HepG2 (cell line): Measurements from ENCODE around the gene CEACAM16. TPM values are rescaled to one million over a fixed set of nuclear protein-coding genes. Genes with fewer than 3 reads are reported as not detected.
A peak's percentile ranks its signal among the peaks of the same experiment; 100 is the strongest.

Experiments
- CBFB ChIP-seq: sonication (generic); formaldehyde crosslinking; IDR thresholded peaks from 2 replicates; pipeline ENCODE4 v1.4.0; 2020; ENCODE audit warnings: missing genetic modification reagents
- FOSL2 ChIP-seq: sonication (generic); formaldehyde crosslinking; IDR thresholded peaks from 2 replicates; pipeline ENCODE4 v1.4.0; 2020; ENCODE audit warnings: missing genetic modification reagents
- HNRNPK ChIP-seq: fragments of 200-400 bp; formaldehyde crosslinking; IDR thresholded peaks from 2 replicates; pipeline ENCODE4 v1.6.1; 2018; ENCODE audit warnings: low read length, low read depth, moderate library complexity, mild to moderate bottlenecking; ENCODE audit not compliant: poor library complexity, severe bottlenecking
- HOXA5 ChIP-seq: sonication (generic); formaldehyde crosslinking; IDR thresholded peaks from 2 replicates; pipeline ENCODE4 v1.4.0; 2020; ENCODE audit warnings: missing genetic modification reagents
- IRF2 ChIP-seq: IDR thresholded peaks from 2 replicates; pipeline ENCODE4 v1.6.1; 2018; ENCODE audit warnings: missing genetic modification reagents, missing compliant biosample characterization
- KLF11 ChIP-seq: IDR thresholded peaks from 2 replicates; pipeline ENCODE4 v1.6.1; 2016; ENCODE audit warnings: missing compliant biosample characterization
- KMT2A ChIP-seq: sonication (generic); formaldehyde crosslinking; IDR thresholded peaks from 2 replicates; pipeline ENCODE4 v1.4.0; 2020; ENCODE audit warnings: missing genetic modification reagents
- PHB2 ChIP-seq: fragments of 450-650 bp; IDR thresholded peaks from 2 replicates; pipeline ENCODE4 v1.6.1; 2018; ENCODE audit not compliant: partially characterized antibody
- RARA ChIP-seq: IDR thresholded peaks from 2 replicates; pipeline ENCODE4 v1.6.1; 2016; ENCODE audit warnings: missing genetic modification reagents, missing compliant biosample characterization
- STAG1 ChIP-seq: sonication (generic); formaldehyde crosslinking; IDR thresholded peaks from 2 replicates; pipeline ENCODE4 v1.4.0; 2020; ENCODE audit warnings: missing genetic modification reagents
- STAT5B ChIP-seq: sonication (generic); formaldehyde crosslinking; IDR thresholded peaks from 2 replicates; pipeline ENCODE4 v1.4.0; 2020; ENCODE audit warnings: missing genetic modification reagents
- TCF12 ChIP-seq, 2 experiments: fragments of 450-650 bp in 1 of 2; sonication (generic) in 1 of 2; formaldehyde crosslinking in 1 of 2; IDR thresholded peaks; 2 replicates each; pipeline versions ENCODE4 v1.6.1 to v1.8.0; 2017 to 2022; ENCODE audit warnings: antibody characterized with exemption in 1 of 2, mild to moderate bottlenecking in 1 of 2, missing genetic modification reagents in 1 of 2, moderate library complexity in 1 of 2
- TRIM24 ChIP-seq: sonication (generic); formaldehyde crosslinking; IDR thresholded peaks from 2 replicates; pipeline ENCODE4 v1.8.0; 2022; ENCODE audit warnings: mild to moderate bottlenecking, missing genetic modification reagents
- ZC3H13 ChIP-seq: sonication (generic); formaldehyde crosslinking; IDR thresholded peaks from 2 replicates; pipeline ENCODE4 v1.8.1; 2023; ENCODE audit warnings: mild to moderate bottlenecking, missing genetic modification reagents, moderate library complexity
- ZNF263 ChIP-seq: sonication (generic); formaldehyde crosslinking; IDR thresholded peaks from 2 replicates; pipeline ENCODE4 v1.4.0; 2020; ENCODE audit warnings: missing genetic modification reagents
- ZNF33A ChIP-seq: sonication (generic); formaldehyde crosslinking; IDR thresholded peaks from 2 replicates; pipeline ENCODE4 v1.5.1; 2020; ENCODE audit warnings: missing genetic modification reagents, mild to moderate bottlenecking, moderate library complexity, borderline replicate concordance
- ZNF510 ChIP-seq: sonication (generic); formaldehyde crosslinking; IDR thresholded peaks from 2 replicates; pipeline ENCODE4 v1.4.0; 2020; ENCODE audit warnings: low read depth, mild to moderate bottlenecking, missing genetic modification reagents
- ZNF766 ChIP-seq: sonication (generic); formaldehyde crosslinking; IDR thresholded peaks from 2 replicates; pipeline ENCODE4 v1.5.0; 2020; ENCODE audit warnings: missing genetic modification reagents, borderline replicate concordance
- polyA plus RNA-seq, 8 experiments: library from polyadenylated mRNA; depleted of rRNA in 3 of 8; stranded (reverse) in 7 of 8; unstranded in 1 of 8; fragments of >200 nt; fragmentation: Illumina TruSeq in 4 of 8; extraction: Trizol in 4 of 8; gene quantifications; 2 replicates each; pipeline versions ENCODE4 v1.2.1 to v1.2.3, GENCODE V29; 2011 to 2016; ENCODE audit warnings: low read depth in 4 of 8, missing spikeins in 1 of 8, mixed read lengths in 1 of 8; ENCODE audit not compliant: insufficient read depth in 1 of 8
- total RNA-seq, 5 experiments: library from RNA; depleted of rRNA; stranded (reverse); fragments of >200 nt; fragmentation: Illumina TruSeq; extraction: Trizol; gene quantifications; 2 replicates each; pipeline ENCODE4 v1.2.3, GENCODE V29; 2016; ENCODE audit warnings: low read depth in 1 of 5
- TF ChIP-seq, protein P1 (sequence below): sonication (generic); formaldehyde crosslinking; IDR thresholded peaks from 2 replicates; pipeline ENCODE4 v1.8.1; 2023; ENCODE audit warnings: missing genetic modification reagents, inconsistent platforms, borderline replicate concordance
- TF ChIP-seq, protein P2 (sequence below): IDR thresholded peaks from 2 replicates; pipeline ENCODE4 v1.6.1; 2012; ENCODE audit warnings: low read length, improper control_type of control experiment
- TF ChIP-seq, protein P3 (sequence below): fragments of 450-650 bp; IDR thresholded peaks from 2 replicates; pipeline ENCODE4 v1.6.1; 2017
- TF ChIP-seq, protein P4 (sequence below): sonication (generic); formaldehyde crosslinking; IDR thresholded peaks from 2 replicates; pipeline ENCODE4 v1.4.0; 2020; ENCODE audit warnings: missing genetic modification reagents
- TF ChIP-seq, protein P5 (sequence below): IDR thresholded peaks from 2 replicates; pipeline ENCODE4 v1.6.1; 2018; ENCODE audit warnings: missing genetic modification reagents, mild to moderate bottlenecking, missing compliant biosample characterization

Gene CEACAM16
- total and polyA plus RNA-seq, 2 of the 13 experiments (the other 11 are each of a cell fraction or from before 2014, with no cell fraction given), result not detected

DNA sequence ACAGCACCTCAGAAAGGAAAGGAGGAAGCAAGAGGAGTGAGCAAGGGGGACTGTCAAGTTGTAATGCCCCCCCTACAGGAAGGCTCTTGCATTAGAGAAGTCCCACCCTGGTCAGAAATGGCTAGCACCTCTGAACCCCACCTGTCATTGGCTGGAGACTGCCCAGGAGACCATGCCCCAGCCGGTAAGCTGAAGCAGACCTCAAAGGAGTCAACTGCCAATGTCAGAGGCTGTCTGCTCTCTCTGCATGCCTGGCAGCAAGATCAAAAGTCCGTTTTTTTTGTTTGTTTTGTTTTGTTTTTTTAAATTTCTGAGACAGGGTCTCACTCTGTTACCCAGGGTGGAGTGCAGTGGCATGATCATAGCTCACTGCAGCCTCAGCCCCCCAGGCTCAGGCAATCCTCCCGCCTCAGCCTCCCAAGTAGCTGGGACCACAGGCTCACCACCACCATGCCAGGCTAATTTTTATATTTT is 41.4 kb downstream of the CEACAM16 start (continued):
- TF ChIP-seq RARA (CRISPR knock-in tag) (peak; percentile 85), PHB2 (no peak), KMT2A (CRISPR knock-in tag) (no peak), IRF2 (CRISPR knock-in tag) (no peak), TRIM24 (CRISPR knock-in tag) (no peak), KLF11 (CRISPR knock-in tag) (no peak), TCF12 (IDR thresholded peaks at IDR 0.05) (no peak), TCF12 (CRISPR knock-in tag; IDR thresholded peaks at IDR 0.05) (no peak), ZNF263 (CRISPR knock-in tag) (no peak), ZNF510 (CRISPR knock-in tag) (no peak), STAG1 (CRISPR knock-in tag) (no peak), HOXA5 (CRISPR knock-in tag) (no peak), FOSL2 (CRISPR knock-in tag) (0 out of 2 replicates have a peak, but pooled peaks have one; percentile 7), ZNF33A (CRISPR knock-in tag) (no peak), ZC3H13 (CRISPR knock-in tag) (no peak), CBFB (CRISPR knock-in tag) (no peak), ZNF766 (CRISPR knock-in tag) (no peak), STAT5B (no peak), HNRNPK (no peak)
- TF ChIP-seq, protein P1, sequence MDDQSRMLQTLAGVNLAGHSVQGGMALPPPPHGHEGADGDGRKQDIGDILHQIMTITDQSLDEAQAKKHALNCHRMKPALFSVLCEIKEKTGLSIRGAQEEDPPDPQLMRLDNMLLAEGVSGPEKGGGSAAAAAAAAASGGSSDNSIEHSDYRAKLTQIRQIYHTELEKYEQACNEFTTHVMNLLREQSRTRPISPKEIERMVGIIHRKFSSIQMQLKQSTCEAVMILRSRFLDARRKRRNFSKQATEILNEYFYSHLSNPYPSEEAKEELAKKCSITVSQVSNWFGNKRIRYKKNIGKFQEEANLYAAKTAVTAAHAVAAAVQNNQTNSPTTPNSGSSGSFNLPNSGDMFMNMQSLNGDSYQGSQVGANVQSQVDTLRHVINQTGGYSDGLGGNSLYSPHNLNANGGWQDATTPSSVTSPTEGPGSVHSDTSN (CRISPR knock-in tag), result no peak
- TF ChIP-seq, protein P2, sequence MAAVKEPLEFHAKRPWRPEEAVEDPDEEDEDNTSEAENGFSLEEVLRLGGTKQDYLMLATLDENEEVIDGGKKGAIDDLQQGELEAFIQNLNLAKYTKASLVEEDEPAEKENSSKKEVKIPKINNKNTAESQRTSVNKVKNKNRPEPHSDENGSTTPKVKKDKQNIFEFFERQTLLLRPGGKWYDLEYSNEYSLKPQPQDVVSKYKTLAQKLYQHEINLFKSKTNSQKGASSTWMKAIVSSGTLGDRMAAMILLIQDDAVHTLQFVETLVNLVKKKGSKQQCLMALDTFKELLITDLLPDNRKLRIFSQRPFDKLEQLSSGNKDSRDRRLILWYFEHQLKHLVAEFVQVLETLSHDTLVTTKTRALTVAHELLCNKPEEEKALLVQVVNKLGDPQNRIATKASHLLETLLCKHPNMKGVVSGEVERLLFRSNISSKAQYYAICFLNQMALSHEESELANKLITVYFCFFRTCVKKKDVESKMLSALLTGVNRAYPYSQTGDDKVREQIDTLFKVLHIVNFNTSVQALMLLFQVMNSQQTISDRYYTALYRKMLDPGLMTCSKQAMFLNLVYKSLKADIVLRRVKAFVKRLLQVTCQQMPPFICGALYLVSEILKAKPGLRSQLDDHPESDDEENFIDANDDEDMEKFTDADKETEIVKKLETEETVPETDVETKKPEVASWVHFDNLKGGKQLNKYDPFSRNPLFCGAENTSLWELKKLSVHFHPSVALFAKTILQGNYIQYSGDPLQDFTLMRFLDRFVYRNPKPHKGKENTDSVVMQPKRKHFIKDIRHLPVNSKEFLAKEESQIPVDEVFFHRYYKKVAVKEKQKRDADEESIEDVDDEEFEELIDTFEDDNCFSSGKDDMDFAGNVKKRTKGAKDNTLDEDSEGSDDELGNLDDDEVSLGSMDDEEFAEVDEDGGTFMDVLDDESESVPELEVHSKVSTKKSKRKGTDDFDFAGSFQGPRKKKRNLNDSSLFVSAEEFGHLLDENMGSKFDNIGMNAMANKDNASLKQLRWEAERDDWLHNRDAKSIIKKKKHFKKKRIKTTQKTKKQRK, result no peak
- TF ChIP-seq, protein P3, sequence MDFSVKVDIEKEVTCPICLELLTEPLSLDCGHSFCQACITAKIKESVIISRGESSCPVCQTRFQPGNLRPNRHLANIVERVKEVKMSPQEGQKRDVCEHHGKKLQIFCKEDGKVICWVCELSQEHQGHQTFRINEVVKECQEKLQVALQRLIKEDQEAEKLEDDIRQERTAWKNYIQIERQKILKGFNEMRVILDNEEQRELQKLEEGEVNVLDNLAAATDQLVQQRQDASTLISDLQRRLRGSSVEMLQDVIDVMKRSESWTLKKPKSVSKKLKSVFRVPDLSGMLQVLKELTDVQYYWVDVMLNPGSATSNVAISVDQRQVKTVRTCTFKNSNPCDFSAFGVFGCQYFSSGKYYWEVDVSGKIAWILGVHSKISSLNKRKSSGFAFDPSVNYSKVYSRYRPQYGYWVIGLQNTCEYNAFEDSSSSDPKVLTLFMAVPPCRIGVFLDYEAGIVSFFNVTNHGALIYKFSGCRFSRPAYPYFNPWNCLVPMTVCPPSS, result no peak
- TF ChIP-seq, protein P4, sequence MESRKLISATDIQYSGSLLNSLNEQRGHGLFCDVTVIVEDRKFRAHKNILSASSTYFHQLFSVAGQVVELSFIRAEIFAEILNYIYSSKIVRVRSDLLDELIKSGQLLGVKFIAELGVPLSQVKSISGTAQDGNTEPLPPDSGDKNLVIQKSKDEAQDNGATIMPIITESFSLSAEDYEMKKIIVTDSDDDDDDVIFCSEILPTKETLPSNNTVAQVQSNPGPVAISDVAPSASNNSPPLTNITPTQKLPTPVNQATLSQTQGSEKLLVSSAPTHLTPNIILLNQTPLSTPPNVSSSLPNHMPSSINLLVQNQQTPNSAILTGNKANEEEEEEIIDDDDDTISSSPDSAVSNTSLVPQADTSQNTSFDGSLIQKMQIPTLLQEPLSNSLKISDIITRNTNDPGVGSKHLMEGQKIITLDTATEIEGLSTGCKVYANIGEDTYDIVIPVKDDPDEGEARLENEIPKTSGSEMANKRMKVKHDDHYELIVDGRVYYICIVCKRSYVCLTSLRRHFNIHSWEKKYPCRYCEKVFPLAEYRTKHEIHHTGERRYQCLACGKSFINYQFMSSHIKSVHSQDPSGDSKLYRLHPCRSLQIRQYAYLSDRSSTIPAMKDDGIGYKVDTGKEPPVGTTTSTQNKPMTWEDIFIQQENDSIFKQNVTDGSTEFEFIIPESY (CRISPR knock-in tag), result no peak
- TF ChIP-seq, protein P5, sequence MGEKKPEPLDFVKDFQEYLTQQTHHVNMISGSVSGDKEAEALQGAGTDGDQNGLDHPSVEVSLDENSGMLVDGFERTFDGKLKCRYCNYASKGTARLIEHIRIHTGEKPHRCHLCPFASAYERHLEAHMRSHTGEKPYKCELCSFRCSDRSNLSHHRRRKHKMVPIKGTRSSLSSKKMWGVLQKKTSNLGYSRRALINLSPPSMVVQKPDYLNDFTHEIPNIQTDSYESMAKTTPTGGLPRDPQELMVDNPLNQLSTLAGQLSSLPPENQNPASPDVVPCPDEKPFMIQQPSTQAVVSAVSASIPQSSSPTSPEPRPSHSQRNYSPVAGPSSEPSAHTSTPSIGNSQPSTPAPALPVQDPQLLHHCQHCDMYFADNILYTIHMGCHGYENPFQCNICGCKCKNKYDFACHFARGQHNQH (CRISPR knock-in tag), result peak; percentile 37; the same call in 1 of the 2 replicates
